Measurements from ENCODE around the gene SENP7. TPM values are rescaled to one million over a fixed set of nuclear protein-coding genes. Genes with fewer than 3 reads are reported as not detected.
"Not testable (repeated sequence)": the region's sequence is repeated elsewhere in the genome, so short reads cannot be mapped to it uniquely, and the experiment has no call there.

SENP7 gene
- total and polyA plus RNA-seq, 4 experiments from 2014 or later: 9.7 to 69.8 (median 40.8) TPM

GRCh38 chr3:101548527-101549105 is 35.6 kb upstream of the SENP7 start:
- Mint-ChIP-seq H3K9me3 (peaks cover 0 to 2% (median 0%) of the 10 kb centered on the region in 8 donors), H3K27ac (peak overlapping the region in 6 of 7 donors; percentile 9 to 90 (median 28)), H3K4me1 (peaks cover 15 to 29% (median 21%) of the 10 kb centered on the region in 4 donors), H3K27me3 (no peaks in the 10 kb centered on the region), H3K36me3 (no peaks in the 10 kb centered on the region), H3K4me3 (peak overlapping the region in 2 of 8 donors; percentile 1 to 3)
- POLR2A ChIA-PET (ENCODE audit: partially characterized antibody): interaction anchor here (0.8 to 1.4 kb wide), 3 partner anchors 13 to 36 kb away, joined by 3 to 4 read pairs (median 4); partner anchors contain the start of genes SENP7 and TRMT10C
- H3K4me3 ChIP-seq (ENCODE audit: low read length in 2 of 2): no peak overlapping the region
- no peak overlapping the region for H3K27ac ChIP-seq (ENCODE audit: low read depth, low read length)
- intact Hi-C loops (cut with micrococcal nuclease): no loop called here
- CTCF ChIA-PET (ENCODE audit: partially characterized antibody): no interaction called here
- no peaks in the 10 kb centered on the region for H3K9me3 ChIP-seq (ENCODE audit: control insufficient read depth in 1 of 2, low read length in 2 of 2)
- no peaks in the 10 kb centered on the region for H3K36me3 ChIP-seq (ENCODE audit: insufficient read depth, low read length)
- H3K27me3 ChIP-seq (ENCODE audit: insufficient read depth, low read length): no peaks in the 10 kb centered on the region
- H3K4me1 ChIP-seq (ENCODE audit: insufficient read depth, low read length): peaks cover 15% of the 10 kb centered on the region
- DNase-seq: no peak

GRCh38 chr3:101544161-101544850 is 31.3 kb upstream of the SENP7 start:
- DNase-seq: peak in 2 of 5 donors; percentile 18 to 22
- intact Hi-C loops (cut with micrococcal nuclease): loop anchor here (1.0 to 5.0 kb wide), 3 partner anchors 14 to 162 kb away; partner anchors contain the start of gene SENP7
- Mint-ChIP-seq H3K27ac (peak overlapping the region; percentile 48 to 94 (median 78)), H3K36me3 (no peaks in the 10 kb centered on the region), H3K9me3 (peaks cover 0 to 4% (median 2%) of the 10 kb centered on the region in 8 donors), H3K4me3 (peak overlapping the region in 7 of 8 donors; percentile 2 to 66 (median 23)), H3K27me3 (no peaks in the 10 kb centered on the region), H3K4me1 (peaks cover 29 to 48% (median 37%) of the 10 kb centered on the region in 4 donors)
- Histone ChIP-seq H3K36me3 (ENCODE audit: insufficient read depth, low read length) (no peaks in the 10 kb centered on the region), H3K27ac (ENCODE audit: low read depth, low read length) (no peak overlapping the region), H3K9me3 (ENCODE audit: control insufficient read depth in 1 of 2, low read length in 2 of 2) (no peaks in the 10 kb centered on the region), H3K4me3 (ENCODE audit: low read length in 2 of 2) (no peak overlapping the region), H3K4me1 (ENCODE audit: insufficient read depth, low read length) (peaks cover 34% of the 10 kb centered on the region), H3K27me3 (ENCODE audit: insufficient read depth, low read length) (no peaks in the 10 kb centered on the region)
- ChIA-PET CTCF (ENCODE audit: partially characterized antibody) (interaction anchor here (0.8 to 3.6 kb wide), 9 partner anchors 11 to 151 kb away, joined by 3 to 19 read pairs (median 5); partner anchors contain the start of genes PCNP and SENP7), POLR2A (ENCODE audit: partially characterized antibody) (interaction anchor here (0.6 to 5.4 kb wide), 9 partner anchors 14 to 797 kb away, joined by 3 to 49 read pairs (median 17); partner anchors contain the start of genes PCNP, SENP7 and TRMT10C)

- Mint-ChIP-seq H3K4me3 (peak overlapping the region; percentile 15 to 85 (median 67)), H3K27me3 (no peaks in the 10 kb centered on the region), H3K9me3 (peaks cover 0 to 6% (median 2%) of the 10 kb centered on the region in 8 donors), H3K27ac (peak overlapping the region; percentile 64 to 96 (median 93)), H3K4me1 (peaks cover 22 to 38% (median 32%) of the 10 kb centered on the region in 4 donors), H3K36me3 (no peaks in the 10 kb centered on the region)
- Histone ChIP-seq H3K36me3 (ENCODE audit: insufficient read depth, low read length) (no peaks in the 10 kb centered on the region), H3K27ac (ENCODE audit: low read depth, low read length) (no peak overlapping the region), H3K4me1 (ENCODE audit: insufficient read depth, low read length) (peaks cover 32% of the 10 kb centered on the region), H3K9me3 (ENCODE audit: control insufficient read depth in 1 of 2, low read length in 2 of 2) (no peaks in the 10 kb centered on the region), H3K4me3 (ENCODE audit: low read length in 2 of 2) (no peak overlapping the region), H3K27me3 (ENCODE audit: insufficient read depth, low read length) (no peaks in the 10 kb centered on the region)
- ChIA-PET POLR2A (ENCODE audit: partially characterized antibody) (interaction anchor here (0.6 to 5.4 kb wide), 13 partner anchors 13 to 181 kb away, joined by 3 to 49 read pairs (median 5); partner anchors contain the start of genes CEP97, PCNP, SENP7 and TRMT10C), CTCF (ENCODE audit: partially characterized antibody) (interaction anchor here (1.0 to 3.6 kb wide), 9 partner anchors 8 to 472 kb away, joined by 3 to 19 read pairs (median 4); partner anchors contain the start of genes PCNP and SENP7)
- peak in 4 of 5 donors; percentile 26 to 48 (median 36) for DNase-seq
- intact Hi-C loops (cut with micrococcal nuclease): loop anchor here (2.0 to 5.0 kb wide), 2 partner anchors 22 to 161 kb away; no protein-coding TSS in a partner anchor
Measured at GRCh38 chr3:101542957-101543356, 29.9 kb upstream of the SENP7 start.

GRCh38 chr3:101536955-101537354 is 23.9 kb upstream of the SENP7 start:
- H3K4me1 ChIP-seq (ENCODE audit: insufficient read depth, low read length): peaks cover 13% of the 10 kb centered on the region
- ChIA-PET POLR2A (ENCODE audit: partially characterized antibody) (interaction anchor here (0.7 to 1.4 kb wide), 2 partner anchors 30 to 37 kb away, joined by 3 to 4 read pairs; no protein-coding TSS in a partner anchor), CTCF (ENCODE audit: partially characterized antibody) (interaction anchor here (0.9 kb wide), 1 partner anchor 12 kb away, joined by 3 read pairs; no protein-coding TSS in a partner anchor)
- peaks cover 9 to 16% (median 12%) of the 10 kb centered on the region in 4 donors for H3K4me1 Mint-ChIP-seq
- H3K9me3 Mint-ChIP-seq; H3K27me3 ChIP-seq (ENCODE audit: insufficient read depth, low read length); H3K4me3 Mint-ChIP-seq; H3K9me3 ChIP-seq (ENCODE audit: control insufficient read depth in 1 of 2, low read length in 2 of 2); H3K36me3 Mint-ChIP-seq; H3K27ac ChIP-seq (ENCODE audit: low read depth, low read length); DNase-seq; H3K4me3 ChIP-seq (ENCODE audit: low read length in 2 of 2); intact Hi-C loops (cut with micrococcal nuclease); H3K27ac Mint-ChIP-seq; H3K27me3 Mint-ChIP-seq; H3K36me3 ChIP-seq (ENCODE audit: insufficient read depth, low read length): not testable (repeated sequence)

GRCh38 chr3:101536266-101536665 is 23.3 kb upstream of the SENP7 start:
- no peak overlapping the region for H3K4me3 Mint-ChIP-seq
- ChIA-PET CTCF (ENCODE audit: partially characterized antibody) (no interaction called here), POLR2A (ENCODE audit: partially characterized antibody) (interaction anchor here (0.7 to 1.4 kb wide), 3 partner anchors 18 to 37 kb away, joined by 3 to 5 read pairs (median 4); no protein-coding TSS in a partner anchor)
- H3K4me1 ChIP-seq (ENCODE audit: insufficient read depth, low read length): peaks cover 16% of the 10 kb centered on the region
- no peak for DNase-seq
- H3K4me1 Mint-ChIP-seq: peaks cover 12 to 20% (median 17%) of the 10 kb centered on the region in 4 donors
- no peaks in the 10 kb centered on the region for H3K27me3 Mint-ChIP-seq
- no peaks in the 10 kb centered on the region for H3K36me3 ChIP-seq (ENCODE audit: insufficient read depth, low read length)
- H3K27me3 ChIP-seq (ENCODE audit: insufficient read depth, low read length): no peaks in the 10 kb centered on the region
- H3K27ac ChIP-seq (ENCODE audit: low read depth, low read length): no peak overlapping the region
- no peaks in the 10 kb centered on the region for H3K36me3 Mint-ChIP-seq
- H3K9me3 Mint-ChIP-seq: peaks cover 0 to 6% (median 1%) of the 10 kb centered on the region in 8 donors
- H3K27ac Mint-ChIP-seq: no peak overlapping the region
- H3K9me3 ChIP-seq (ENCODE audit: control insufficient read depth in 1 of 2, low read length in 2 of 2): no peaks in the 10 kb centered on the region
- intact Hi-C loops (cut with micrococcal nuclease): no loop called here
- no peak overlapping the region for H3K4me3 ChIP-seq (ENCODE audit: low read length in 2 of 2)

GRCh38 chr3:101535221-101535620 is 22.2 kb upstream of the SENP7 start:
- Histone ChIP-seq H3K9me3 (ENCODE audit: control insufficient read depth in 1 of 2, low read length in 2 of 2) (no peaks in the 10 kb centered on the region), H3K27me3 (ENCODE audit: insufficient read depth, low read length) (no peaks in the 10 kb centered on the region), H3K36me3 (ENCODE audit: insufficient read depth, low read length) (no peaks in the 10 kb centered on the region), H3K27ac (ENCODE audit: low read depth, low read length) (no peak overlapping the region), H3K4me3 (ENCODE audit: low read length in 2 of 2) (no peak overlapping the region), H3K4me1 (ENCODE audit: insufficient read depth, low read length) (peaks cover 27% of the 10 kb centered on the region)
- POLR2A ChIA-PET (ENCODE audit: partially characterized antibody): interaction anchor here (1.0 to 1.6 kb wide), 3 partner anchors 11 to 87 kb away, joined by 3 to 5 read pairs (median 3); no protein-coding TSS in a partner anchor
- no peak overlapping the region for H3K4me3 Mint-ChIP-seq
- no peak overlapping the region for H3K27ac Mint-ChIP-seq
- H3K9me3 Mint-ChIP-seq: peaks cover 0 to 6% (median 1%) of the 10 kb centered on the region in 8 donors
- no peaks in the 10 kb centered on the region for H3K36me3 Mint-ChIP-seq
- CTCF ChIA-PET (ENCODE audit: partially characterized antibody): interaction anchor here (0.7 to 1.7 kb wide), 4 partner anchors 8 to 19 kb away, joined by 3 to 8 read pairs (median 4); no protein-coding TSS in a partner anchor
- H3K4me1 Mint-ChIP-seq: peaks cover 21 to 31% (median 26%) of the 10 kb centered on the region in 4 donors
- no peaks in the 10 kb centered on the region for H3K27me3 Mint-ChIP-seq
- intact Hi-C loops (cut with micrococcal nuclease): no loop called here
- DNase-seq: no peak
